H1 (cell line): Measurements from ENCODE around the gene SS18L1. TPM values are rescaled to one million over a fixed set of nuclear protein-coding genes. Genes with fewer than 3 reads are reported as not detected.

Source experiments
- BACH1 ChIP-seq: IDR thresholded peaks from 2 replicates; pipeline ENCODE4 v1.6.1; 2012; ENCODE audit warnings: low read length, improper control_type of control experiment
- CEBPB ChIP-seq: IDR thresholded peaks from 2 replicates; pipeline ENCODE4 v1.6.1; 2012; ENCODE audit warnings: low read depth, low read length
- FOSL1 ChIP-seq: IDR thresholded peaks from 2 replicates; pipeline ENCODE4 v1.6.1; 2011; ENCODE audit warnings: mild to moderate bottlenecking, low read depth, low read length, moderate library complexity; ENCODE audit not compliant: insufficient read depth
- GTF2F1 ChIP-seq: IDR thresholded peaks from 2 replicates; pipeline ENCODE4 v1.6.1; 2012; ENCODE audit warnings: low read depth, low read length, improper control_type of control experiment, borderline replicate concordance
- POLR2A ChIP-seq, 2 experiments: IDR thresholded peaks; 1 replicate in 1 of 2; 2 replicates in 1 of 2; pipeline ENCODE4 v1.6.1; 2011; ENCODE audit warnings: low read depth in 2 of 2, low read length in 2 of 2, mild to moderate bottlenecking in 2 of 2; ENCODE audit errors: control extremely low read depth in 1 of 2
- POLR2AphosphoS5 ChIP-seq: IDR thresholded peaks from 2 replicates; pipeline ENCODE4 v1.6.1; 2011; ENCODE audit warnings: low read depth, low read length
- RNF2 ChIP-seq: fragments of 200-900, 300-1000 bp; sonication (generic); IDR thresholded peaks from 2 replicates; pipeline ENCODE4 v1.7.1; 2016; ENCODE audit warnings: borderline replicate concordance, low read depth, mild to moderate bottlenecking, antibody characterized with exemption, low read length; ENCODE audit not compliant: poor library complexity, severe bottlenecking; ENCODE audit errors: missing control alignments
- SIX5 ChIP-seq: IDR thresholded peaks from 2 replicates; pipeline ENCODE4 v1.6.1; 2011; ENCODE audit warnings: mild to moderate bottlenecking, low read depth, low read length
- USF2 ChIP-seq: IDR thresholded peaks from 2 replicates; pipeline ENCODE4 v1.6.1; 2011; ENCODE audit warnings: low read length, improper control_type of control experiment
- polyA plus RNA-seq, 7 experiments: library from polyadenylated mRNA; depleted of rRNA in 3 of 7; stranded (reverse) in 5 of 7; unstranded in 2 of 7; fragments of >200 nt in 5 of 7; fragments of 200-250 nt in 2 of 7; gene quantifications; 1 replicate in 5 of 7; 2 replicates in 1 of 7; 4 replicates in 1 of 7; pipeline versions ENCODE4 v1.2.1 to v1.2.3, GENCODE V29; 2011 to 2013; ENCODE audit warnings: missing spikeins in 2 of 7, mixed read lengths in 2 of 7
- total RNA-seq: library from RNA; stranded (reverse); fragmentation: NEBNext Ultra II Directional; extraction: Animal tissue kit (Norgen Biotek cat#: 25700); gene quantifications from 2 replicates; pipeline ENCODE4 v1.2.1, GENCODE V29; 2021
- TF ChIP-seq, protein P1 (sequence below), 3 experiments: IDR thresholded peaks; 1 replicate in 2 of 3; 2 replicates in 1 of 3; pipeline versions ENCODE4 v1.5.1 to v1.6.1; 2011; ENCODE audit warnings: low read length in 3 of 3, mild to moderate bottlenecking in 3 of 3, inconsistent platforms in 2 of 3, low read depth in 1 of 3, moderate library complexity in 1 of 3; ENCODE audit not compliant: insufficient read depth in 1 of 3; ENCODE audit errors: control extremely low read depth in 1 of 3
- TF ChIP-seq, protein P2 (sequence below): IDR thresholded peaks from 2 replicates; pipeline ENCODE4 v1.6.1; 2012; ENCODE audit warnings: inconsistent platforms

SS18L1 gene
- total and polyA plus RNA-seq, 2 of the 8 experiments (the other 6 are each of a cell fraction or from before 2014, with no cell fraction given) = 28.4 to 29.7 TPM

GRCh38 chr20:62141397-62142251 lies 1.9 kb upstream of the SS18L1 start (continued):
- TF ChIP-seq, protein P1, sequence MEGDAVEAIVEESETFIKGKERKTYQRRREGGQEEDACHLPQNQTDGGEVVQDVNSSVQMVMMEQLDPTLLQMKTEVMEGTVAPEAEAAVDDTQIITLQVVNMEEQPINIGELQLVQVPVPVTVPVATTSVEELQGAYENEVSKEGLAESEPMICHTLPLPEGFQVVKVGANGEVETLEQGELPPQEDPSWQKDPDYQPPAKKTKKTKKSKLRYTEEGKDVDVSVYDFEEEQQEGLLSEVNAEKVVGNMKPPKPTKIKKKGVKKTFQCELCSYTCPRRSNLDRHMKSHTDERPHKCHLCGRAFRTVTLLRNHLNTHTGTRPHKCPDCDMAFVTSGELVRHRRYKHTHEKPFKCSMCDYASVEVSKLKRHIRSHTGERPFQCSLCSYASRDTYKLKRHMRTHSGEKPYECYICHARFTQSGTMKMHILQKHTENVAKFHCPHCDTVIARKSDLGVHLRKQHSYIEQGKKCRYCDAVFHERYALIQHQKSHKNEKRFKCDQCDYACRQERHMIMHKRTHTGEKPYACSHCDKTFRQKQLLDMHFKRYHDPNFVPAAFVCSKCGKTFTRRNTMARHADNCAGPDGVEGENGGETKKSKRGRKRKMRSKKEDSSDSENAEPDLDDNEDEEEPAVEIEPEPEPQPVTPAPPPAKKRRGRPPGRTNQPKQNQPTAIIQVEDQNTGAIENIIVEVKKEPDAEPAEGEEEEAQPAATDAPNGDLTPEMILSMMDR (IDR thresholded peaks at IDR 0.05; ENCODE audit: control extremely low read depth in 1 of 3, insufficient read depth in 1 of 3, low read depth in 1 of 3, low read length in 3 of 3) = peak; percentile 33 to 51 (median 40)
- TF ChIP-seq FOSL1 = no peak
- TF ChIP-seq GTF2F1 = no peak
- peak; percentile 42; the same call in 1 of the 2 replicates for TF ChIP-seq BACH1
- TF ChIP-seq, protein P2, sequence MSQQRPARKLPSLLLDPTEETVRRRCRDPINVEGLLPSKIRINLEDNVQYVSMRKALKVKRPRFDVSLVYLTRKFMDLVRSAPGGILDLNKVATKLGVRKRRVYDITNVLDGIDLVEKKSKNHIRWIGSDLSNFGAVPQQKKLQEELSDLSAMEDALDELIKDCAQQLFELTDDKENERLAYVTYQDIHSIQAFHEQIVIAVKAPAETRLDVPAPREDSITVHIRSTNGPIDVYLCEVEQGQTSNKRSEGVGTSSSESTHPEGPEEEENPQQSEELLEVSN = no peak
- TF ChIP-seq RNF2 = no peak
- no peak for TF ChIP-seq CEBPB
- TF ChIP-seq POLR2A (IDR thresholded peaks at IDR 0.05; ENCODE audit: control extremely low read depth in 1 of 2, low read depth in 2 of 2, low read length in 2 of 2) = peak; percentile 49 to 66; a peak in 2 of 3 replicates
- peak; percentile 66 for TF ChIP-seq POLR2AphosphoS5
- no peak for TF ChIP-seq SIX5
- no peak for TF ChIP-seq USF2
